H9 (cell line): ENCODE results near the gene MRAS. TPM values are rescaled to one million over a fixed set of nuclear protein-coding genes. Genes with fewer than 3 reads are reported as not detected.

Source experiments
- DNase-seq: peaks from one replicate; pipeline ENCODE4 v3.0.0-alpha.2; 2017
- H2AFZ ChIP-seq: one replicate; pipeline ENCODE4 v1.6.1; 2013; ENCODE audit warnings: mild to moderate bottlenecking, low read length, control low read depth, moderate library complexity
- H2AK5ac ChIP-seq: 2 replicates; pipeline ENCODE4 v1.6.1; 2013; ENCODE audit warnings: low read length, control low read depth, mixed read lengths; ENCODE audit not compliant: insufficient read length
- H2BK120ac ChIP-seq: one replicate; pipeline ENCODE4 v1.6.1; 2013; ENCODE audit warnings: low read depth, mild to moderate bottlenecking, low read length, control low read depth, inconsistent platforms; ENCODE audit not compliant: poor library complexity, severe bottlenecking
- H2BK12ac ChIP-seq: 2 replicates; pipeline ENCODE4 v1.6.1; 2013; ENCODE audit warnings: low read length, control low read depth, mixed read lengths, low read depth; ENCODE audit not compliant: insufficient read length
- H2BK15ac ChIP-seq: 2 replicates; pipeline ENCODE4 v1.6.1; 2013; ENCODE audit warnings: low read depth, low read length, control low read depth
- H2BK20ac ChIP-seq: one replicate; pipeline ENCODE4 v1.6.1; 2013; ENCODE audit warnings: low read depth, mild to moderate bottlenecking, low read length, control low read depth, inconsistent platforms; ENCODE audit not compliant: poor library complexity, severe bottlenecking
- H2BK5ac ChIP-seq: 2 replicates; pipeline ENCODE4 v1.6.1; 2013; ENCODE audit warnings: low read length, control low read depth, mixed read lengths; ENCODE audit not compliant: insufficient read length
- H3K14ac ChIP-seq: 2 replicates; pipeline ENCODE4 v1.6.1; 2013; ENCODE audit warnings: low read length, control low read depth; ENCODE audit not compliant: insufficient read depth
- H3K18ac ChIP-seq: 2 replicates; pipeline ENCODE4 v1.6.1; 2013; ENCODE audit warnings: low read depth, mild to moderate bottlenecking, mixed read lengths, low read length, control low read depth; ENCODE audit not compliant: insufficient read length
- H3K23ac ChIP-seq: 2 replicates; pipeline ENCODE4 v1.6.1; 2013; ENCODE audit warnings: low read length, control low read depth, mixed read lengths, low read depth; ENCODE audit not compliant: insufficient read length
- H3K23me2 ChIP-seq: 2 replicates; pipeline ENCODE4 v1.6.1; 2013; ENCODE audit warnings: low read depth, mild to moderate bottlenecking, mixed read lengths, low read length, control low read depth; ENCODE audit not compliant: insufficient read length, poor library complexity, severe bottlenecking
- H3K27ac ChIP-seq: 2 replicates; pipeline ENCODE4 v1.5.1; 2013; ENCODE audit warnings: low read length, control low read depth, mixed read lengths, low read depth; ENCODE audit not compliant: insufficient read length
- H3K27me3 ChIP-seq: 2 replicates; pipeline ENCODE4 v1.6.1; 2013; ENCODE audit warnings: low read length, control low read depth, inconsistent platforms; ENCODE audit not compliant: insufficient read depth
- H3K4ac ChIP-seq: 2 replicates; pipeline ENCODE4 v1.6.1; 2013; ENCODE audit warnings: low read depth, mild to moderate bottlenecking, control low read depth, inconsistent platforms, low read length, moderate library complexity
- H3K4me1 ChIP-seq: 2 replicates; pipeline ENCODE4 v1.6.1; 2013; ENCODE audit warnings: low read length, control low read depth, inconsistent platforms; ENCODE audit not compliant: insufficient read depth
- H3K4me2 ChIP-seq: 2 replicates; pipeline ENCODE4 v1.6.1; 2013; ENCODE audit warnings: low read length, control low read depth, mixed read lengths; ENCODE audit not compliant: insufficient read length, insufficient read depth
- H3K56ac ChIP-seq: 2 replicates; pipeline ENCODE4 v1.6.1; 2013; ENCODE audit warnings: low read depth, mild to moderate bottlenecking, mixed read lengths, low read length, control low read depth; ENCODE audit not compliant: insufficient read length
- H3K79me1 ChIP-seq: 2 replicates; pipeline ENCODE4 v1.6.1; 2013; ENCODE audit warnings: low read depth, mild to moderate bottlenecking, moderate library complexity, low read length, control low read depth, inconsistent platforms; ENCODE audit not compliant: insufficient read depth, poor library complexity, severe bottlenecking
- H3K79me2 ChIP-seq: 2 replicates; pipeline ENCODE4 v1.6.1; 2013; ENCODE audit warnings: low read length, control low read depth, inconsistent platforms; ENCODE audit not compliant: insufficient read depth
- H3K9ac ChIP-seq: 2 replicates; pipeline ENCODE4 v1.6.1; 2013; ENCODE audit warnings: low read length, control low read depth, mixed read lengths; ENCODE audit not compliant: insufficient read length; ENCODE audit errors: extremely low read depth
- H3K9me3 ChIP-seq: one replicate; pipeline ENCODE4 v1.6.1; 2013; ENCODE audit warnings: low read depth, low read length, inconsistent platforms; ENCODE audit not compliant: control insufficient read depth
- H3T11ph ChIP-seq: one replicate; pipeline ENCODE4 v1.6.1; 2013; ENCODE audit warnings: mild to moderate bottlenecking, low read length, control low read depth, inconsistent platforms
- H4K20me1 ChIP-seq: one replicate; pipeline ENCODE4 v1.6.1; 2013; ENCODE audit not compliant: control insufficient read depth, insufficient read length, insufficient read depth
- H4K5ac ChIP-seq: 2 replicates; pipeline ENCODE4 v1.6.1; 2013; ENCODE audit warnings: low read depth, mild to moderate bottlenecking, mixed read lengths, low read length, control low read depth; ENCODE audit not compliant: insufficient read length
- H4K8ac ChIP-seq: replicated peaks from 2 replicates; pipeline ENCODE4 v1.6.1; 2013; ENCODE audit warnings: low read length, control low read depth, mixed read lengths, low read depth; ENCODE audit not compliant: insufficient read length
- H4K91ac ChIP-seq: 2 replicates; pipeline ENCODE4 v1.6.1; 2013; ENCODE audit warnings: low read depth, mild to moderate bottlenecking, moderate library complexity, mixed read lengths, low read length, control low read depth; ENCODE audit not compliant: insufficient read length
- H3K27ac Mint-ChIP-seq, 3 experiments: 2 replicates in 2 of 3; 3 replicates in 1 of 3; pipeline ENCODE4 v1.8.0; 2020 to 2021; ENCODE audit warnings: mixed read lengths in 3 of 3, mild to moderate bottlenecking in 1 of 3, moderate library complexity in 1 of 3
- H3K27me3 Mint-ChIP-seq: 2 replicates; pipeline ENCODE4 v1.8.0; 2021; ENCODE audit warnings: low read depth, mild to moderate bottlenecking, moderate library complexity, mixed read lengths
- H3K36me3 Mint-ChIP-seq, 3 experiments: 2 replicates in 2 of 3; 3 replicates in 1 of 3; pipeline ENCODE4 v1.8.0; 2020 to 2021; ENCODE audit warnings: low read depth in 3 of 3, mixed read lengths in 3 of 3; ENCODE audit not compliant: insufficient read depth in 1 of 3
- H3K4me1 Mint-ChIP-seq, 2 experiments: 2 replicates each; pipeline ENCODE4 v1.8.0; 2020; ENCODE audit warnings: mixed read lengths in 2 of 2
- H3K4me3 Mint-ChIP-seq, 2 experiments: 2 replicates in 1 of 2; 3 replicates in 1 of 2; pipeline ENCODE4 v1.8.0; 2020 to 2021; ENCODE audit warnings: mild to moderate bottlenecking in 2 of 2, mixed read lengths in 2 of 2, moderate library complexity in 1 of 2
- H3K9me3 Mint-ChIP-seq, 2 experiments: 2 replicates in 1 of 2; 3 replicates in 1 of 2; pipeline ENCODE4 v1.8.0; 2020; ENCODE audit warnings: mild to moderate bottlenecking in 2 of 2, mixed read lengths in 2 of 2, moderate library complexity in 1 of 2
- WGBS: extraction: QIAGEN DNeasy Blood & Tissue Kit; methylation state at CpG from one replicate; pipeline ENCODE4 v1.1.7; 2013; ENCODE audit warnings: missing lambda C conversion rate, low lambda C conversion rate, mixed read lengths; ENCODE audit not compliant: insufficient read length; ENCODE audit errors: extremely low coverage; 5-methylcytosine and 5-hydroxymethylcytosine counted together
- total RNA-seq: library from RNA; stranded (reverse); gene quantifications from 2 replicates; pipeline ENCODE4 v1.2.1, GENCODE V29; 2021
- TF ChIP-seq, protein P1 (sequence below): fragments of 200-600 bp; sonication (generic); conservative IDR thresholded peaks from 3 replicates; pipeline ENCODE4 v1.8.0; 2021; ENCODE audit warnings: antibody characterized with exemption, mild to moderate bottlenecking

The MRAS gene
- total RNA-seq, 1 experiment from 2014 or later: 10.9 TPM

GRCh38 chr3:138384976-138385375 lies 36.6 kb downstream of the MRAS start:
- peaks cover 0 to 9% (median 0%) of the 10 kb centered on the region in 3 experiments; a peak in 4 of 7 replicates for H3K36me3 Mint-ChIP-seq
- H2AK5ac ChIP-seq: no peak overlapping the region

More at GRCh38 chr3:138384976-138385375, 36.6 kb downstream of the MRAS start:
- Histone ChIP-seq H4K20me1 (no peaks in the 10 kb centered on the region), H3K9me3 (no peaks in the 10 kb centered on the region), H2BK15ac (no peak overlapping the region), H3K56ac (no peak overlapping the region), H4K91ac (no peak overlapping the region), H2BK120ac (no peak overlapping the region), H3K18ac (no peak overlapping the region), H3K23me2 (no peaks in the 10 kb centered on the region), H4K5ac (no peak overlapping the region), H3K27ac (no peak overlapping the region), H4K8ac (no peak overlapping the region), H3T11ph (no peak overlapping the region), H3K14ac (no peak overlapping the region), H2BK5ac (no peak overlapping the region), H3K27me3 (no peaks in the 10 kb centered on the region), H2BK12ac (no peak overlapping the region), H2BK20ac (no peak overlapping the region), H3K23ac (no peak overlapping the region), H3K9ac (no peak overlapping the region), H3K4ac (no peak overlapping the region), H3K4me2 (no peak overlapping the region), H2AFZ (no peak overlapping the region), H3K79me2 (no peaks in the 10 kb centered on the region), H3K79me1 (no peaks in the 10 kb centered on the region), H3K4me1 (no peaks in the 10 kb centered on the region)
- H3K4me3 Mint-ChIP-seq: no peak overlapping the region
- H3K9me3 Mint-ChIP-seq: no peaks in the 10 kb centered on the region; a peak in 2 of 5 replicates
- H3K4me1 Mint-ChIP-seq: peaks cover 3 to 7% of the 10 kb centered on the region in 2 experiments
- DNase-seq: no peak
- no peaks in the 10 kb centered on the region; the same call in 1 of the 2 replicates for H3K27me3 Mint-ChIP-seq
- H3K27ac Mint-ChIP-seq: no peak overlapping the region
- TF ChIP-seq, protein P1, sequence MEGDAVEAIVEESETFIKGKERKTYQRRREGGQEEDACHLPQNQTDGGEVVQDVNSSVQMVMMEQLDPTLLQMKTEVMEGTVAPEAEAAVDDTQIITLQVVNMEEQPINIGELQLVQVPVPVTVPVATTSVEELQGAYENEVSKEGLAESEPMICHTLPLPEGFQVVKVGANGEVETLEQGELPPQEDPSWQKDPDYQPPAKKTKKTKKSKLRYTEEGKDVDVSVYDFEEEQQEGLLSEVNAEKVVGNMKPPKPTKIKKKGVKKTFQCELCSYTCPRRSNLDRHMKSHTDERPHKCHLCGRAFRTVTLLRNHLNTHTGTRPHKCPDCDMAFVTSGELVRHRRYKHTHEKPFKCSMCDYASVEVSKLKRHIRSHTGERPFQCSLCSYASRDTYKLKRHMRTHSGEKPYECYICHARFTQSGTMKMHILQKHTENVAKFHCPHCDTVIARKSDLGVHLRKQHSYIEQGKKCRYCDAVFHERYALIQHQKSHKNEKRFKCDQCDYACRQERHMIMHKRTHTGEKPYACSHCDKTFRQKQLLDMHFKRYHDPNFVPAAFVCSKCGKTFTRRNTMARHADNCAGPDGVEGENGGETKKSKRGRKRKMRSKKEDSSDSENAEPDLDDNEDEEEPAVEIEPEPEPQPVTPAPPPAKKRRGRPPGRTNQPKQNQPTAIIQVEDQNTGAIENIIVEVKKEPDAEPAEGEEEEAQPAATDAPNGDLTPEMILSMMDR: no peak
- no CpG with 5 or more reads among the region's 5 CpGs for WGBS
